ENCODE results near the gene OR2T6. TPM values are rescaled to one million over a fixed set of nuclear protein-coding genes. Genes with fewer than 3 reads are reported as not detected.

OR2T6 gene
- total RNA-seq, 1 donor from 2014 or later: not detected

DNA sequence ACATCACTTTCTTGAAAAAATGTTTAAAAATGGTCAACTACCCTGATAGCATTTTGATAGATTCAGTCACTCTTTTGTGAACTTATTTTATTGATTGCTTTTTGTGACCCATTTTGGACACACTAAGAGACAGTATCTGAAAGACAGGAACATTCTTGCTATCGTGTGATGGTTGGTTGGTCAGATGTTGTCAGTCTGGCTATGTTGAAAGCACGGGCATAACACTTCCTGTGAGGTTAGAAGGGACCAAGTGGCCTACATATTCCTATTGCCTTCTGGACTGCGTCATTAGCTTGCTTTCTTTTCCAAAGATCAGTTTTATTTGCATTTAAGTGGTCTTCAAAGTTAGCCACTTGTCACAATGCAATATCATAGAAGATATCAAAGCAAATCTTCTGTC is 1.4 kb downstream of the OR2T6 start:
- Histone ChIP-seq H3K79me2 (ENCODE audit: insufficient read depth, low read length) (no peaks in the 10 kb centered on the region), H3K9ac (ENCODE audit: low read length) (no peak overlapping the region), H4K20me1 (ENCODE audit: insufficient read depth, low read length) (no peaks in the 10 kb centered on the region), H3K9me3 (ENCODE audit: insufficient read depth, low read depth, low read length) (peaks cover 3% of the 10 kb centered on the region), H2AFZ (ENCODE audit: low read depth, low read length) (no peak overlapping the region), H3K4me1 (ENCODE audit: insufficient read depth, low read length) (no peaks in the 10 kb centered on the region), H3K36me3 (ENCODE audit: insufficient read depth, low read length) (no peaks in the 10 kb centered on the region), H3K4me3 (ENCODE audit: insufficient read depth, low read depth, low read length) (no peak overlapping the region), H3K4me2 (ENCODE audit: low read length) (no peak overlapping the region), H3K27me3 (ENCODE audit: insufficient read depth, low read length) (no peaks in the 10 kb centered on the region), H3K27ac (ENCODE audit: low read depth, low read length) (no peak overlapping the region)
- Mint-ChIP-seq H3K27me3 (ENCODE audit: low read depth, unreplicated experiment) (no peaks in the 10 kb centered on the region), H3K36me3 (ENCODE audit: low read depth, unreplicated experiment) (no peaks in the 10 kb centered on the region), H3K9me3 (ENCODE audit: unreplicated experiment) (peaks cover 11% of the 10 kb centered on the region), H3K4me3 (ENCODE audit: unreplicated experiment) (no peak overlapping the region), H3K4me1 (ENCODE audit: low read depth, unreplicated experiment) (no peaks in the 10 kb centered on the region), H3K27ac (ENCODE audit: unreplicated experiment) (no peak overlapping the region)
- TF ChIP-seq EZH2 (IDR thresholded peaks at IDR 0.05; ENCODE audit: insufficient read depth, low read length): no peak
- no peak for TF ChIP-seq CTCF (IDR thresholded peaks at IDR 0.05; ENCODE audit: insufficient read depth, low read depth, low read length)
- no peak for FAIRE-seq
- no peak for DNase-seq (ENCODE audit: low read depth)

- Mint-ChIP-seq H3K36me3 (ENCODE audit: low read depth, unreplicated experiment) (no peaks in the 10 kb centered on the region), H3K27me3 (ENCODE audit: low read depth, unreplicated experiment) (no peaks in the 10 kb centered on the region), H3K27ac (ENCODE audit: unreplicated experiment) (no peak overlapping the region), H3K4me3 (ENCODE audit: unreplicated experiment) (no peak overlapping the region), H3K4me1 (ENCODE audit: low read depth, unreplicated experiment) (no peaks in the 10 kb centered on the region), H3K9me3 (ENCODE audit: unreplicated experiment) (peaks cover 3% of the 10 kb centered on the region)
- H3K9ac ChIP-seq (ENCODE audit: low read length): no peak overlapping the region
- no peak overlapping the region for H3K4me2 ChIP-seq (ENCODE audit: low read length)
- no peaks in the 10 kb centered on the region for H3K36me3 ChIP-seq (ENCODE audit: insufficient read depth, low read length)
- no peaks in the 10 kb centered on the region for H3K27me3 ChIP-seq (ENCODE audit: insufficient read depth, low read length)
- H3K27ac ChIP-seq (ENCODE audit: low read depth, low read length): no peak overlapping the region
- H3K4me1 ChIP-seq (ENCODE audit: insufficient read depth, low read length): no peaks in the 10 kb centered on the region
- no peak overlapping the region for H2AFZ ChIP-seq (ENCODE audit: low read depth, low read length)
- DNase-seq (ENCODE audit: low read depth) (no peak), FAIRE-seq (no peak)
- no peak overlapping the region for H3K4me3 ChIP-seq (ENCODE audit: insufficient read depth, low read depth, low read length)
- no peaks in the 10 kb centered on the region for H4K20me1 ChIP-seq (ENCODE audit: insufficient read depth, low read length)
- TF ChIP-seq EZH2 (IDR thresholded peaks at IDR 0.05; ENCODE audit: insufficient read depth, low read length) (no peak), CTCF (IDR thresholded peaks at IDR 0.05; ENCODE audit: insufficient read depth, low read depth, low read length) (no peak)
- H3K9me3 ChIP-seq (ENCODE audit: insufficient read depth, low read depth, low read length): no peaks in the 10 kb centered on the region
- H3K79me2 ChIP-seq (ENCODE audit: insufficient read depth, low read length): no peaks in the 10 kb centered on the region
These were observed 5.3 kb downstream of the OR2T6 start for GRCh38 chr1:248380854-248381253.

DNA sequence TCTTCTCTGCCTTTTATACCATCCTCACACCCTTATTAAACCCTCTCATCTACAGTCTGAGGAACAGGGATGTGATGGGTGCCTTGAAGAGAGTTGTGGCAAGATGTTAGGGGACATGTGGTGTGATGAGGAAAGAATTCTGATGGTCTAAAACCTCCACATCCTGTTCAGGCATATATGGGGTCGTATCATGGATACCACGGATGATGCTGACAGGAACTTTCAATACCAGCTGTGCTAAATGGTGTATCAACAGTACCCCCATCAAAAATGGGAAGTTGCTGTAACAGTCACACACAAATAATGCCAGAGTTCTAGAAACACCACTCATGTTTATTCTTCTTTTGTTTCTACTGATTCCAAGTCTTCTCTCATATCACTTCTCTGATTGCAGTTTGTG is 12.9 kb downstream of the OR2T6 start:
- DNase-seq (ENCODE audit: low read depth) (no peak), FAIRE-seq (no peak)
- Mint-ChIP-seq H3K4me1 (ENCODE audit: low read depth, unreplicated experiment) (no peaks in the 10 kb centered on the region), H3K27me3 (ENCODE audit: low read depth, unreplicated experiment) (no peaks in the 10 kb centered on the region), H3K36me3 (ENCODE audit: low read depth, unreplicated experiment) (no peaks in the 10 kb centered on the region), H3K4me3 (ENCODE audit: unreplicated experiment) (no peak overlapping the region), H3K27ac (ENCODE audit: unreplicated experiment) (no peak overlapping the region), H3K9me3 (ENCODE audit: unreplicated experiment) (no peaks in the 10 kb centered on the region)
- no peaks in the 10 kb centered on the region for H3K36me3 ChIP-seq (ENCODE audit: insufficient read depth, low read length)
- H3K4me1 ChIP-seq (ENCODE audit: insufficient read depth, low read length): no peaks in the 10 kb centered on the region
- H3K27ac ChIP-seq (ENCODE audit: low read depth, low read length): no peak overlapping the region
- TF ChIP-seq CTCF (IDR thresholded peaks at IDR 0.05; ENCODE audit: insufficient read depth, low read depth, low read length) (no peak), EZH2 (IDR thresholded peaks at IDR 0.05; ENCODE audit: insufficient read depth, low read length) (no peak)
- no peak overlapping the region for H3K4me3 ChIP-seq (ENCODE audit: insufficient read depth, low read depth, low read length)
- no peaks in the 10 kb centered on the region for H3K27me3 ChIP-seq (ENCODE audit: insufficient read depth, low read length)
- H3K9ac ChIP-seq (ENCODE audit: low read length): no peak overlapping the region
- no peaks in the 10 kb centered on the region for H3K79me2 ChIP-seq (ENCODE audit: insufficient read depth, low read length)
- no peak overlapping the region for H2AFZ ChIP-seq (ENCODE audit: low read depth, low read length)
- no peak overlapping the region for H3K4me2 ChIP-seq (ENCODE audit: low read length)
- H4K20me1 ChIP-seq (ENCODE audit: insufficient read depth, low read length): no peaks in the 10 kb centered on the region
- H3K9me3 ChIP-seq (ENCODE audit: insufficient read depth, low read depth, low read length): peaks cover 8% of the 10 kb centered on the region
